NCI-H345 treated with DMSO at 0.1 percent for 48 hours (cell line): ENCODE data around the gene GLRX2.
A peak's percentile ranks its signal among the peaks of the same experiment; 100 is the strongest.
"Not testable (repeated sequence)": the region's sequence is repeated elsewhere in the genome, so short reads cannot be mapped to it uniquely, and the experiment has no call there.

Source experiments
- DNase-seq: peaks from one replicate; lab custom pipeline; 2025; ENCODE audit not compliant: unreplicated experiment; lab: John Stamatoyannopoulos, UW

Gene GLRX2

GRCh38 chr1:193066606-193067005, 38.6 kb downstream of the GLRX2 start:
- DNase-seq: no peak

- DNase-seq: no peak
These were observed 39.3 kb downstream of the GLRX2 start for GRCh38 chr1:193065954-193066353.

- DNase-seq: no peak
These were observed 42.3 kb downstream of the GLRX2 start for GRCh38 chr1:193062698-193063463.

- DNase-seq: no peak
These were observed 44.3 kb downstream of the GLRX2 start for GRCh38 chr1:193060938-193061337.

- DNase-seq: no peak
These were observed 44.8 kb downstream of the GLRX2 start for GRCh38 chr1:193060406-193060805.

GRCh38 chr1:193060115-193060403, 45.2 kb downstream of the GLRX2 start:
- DNase-seq: peak; percentile 47

- peak; percentile 94 for DNase-seq
These were observed 45.7 kb downstream of the GLRX2 start, which contains the start of the genes RO60 and UCHL5 for GRCh38 chr1:193059282-193060114. RO60 (plus strand) TSS chr1:193059612; CDS start chr1:193069055, 9,443 bp downstream. UCHL5 (minus strand) TSS chr1:193059360; CDS start chr1:193059260, 100 bp downstream.

- peak; percentile 35 for DNase-seq
These were observed 46.5 kb downstream of the GLRX2 start for GRCh38 chr1:193058529-193059281.

GRCh38 chr1:193054169-193054675, 51.0 kb downstream of the GLRX2 start:
- DNase-seq: no peak

GRCh38 chr1:193048913-193049312, 56.3 kb downstream of the GLRX2 start:
- DNase-seq: not testable (repeated sequence)
